GM19397 (cell line): ENCODE measurements around the gene LTBP4.
"Not testable (repeated sequence)": the region's sequence is repeated elsewhere in the genome, so short reads cannot be mapped to it uniquely, and the experiment has no call there.

Experiments used
- ATAC-seq: cut with Tn5 transposase; IDR thresholded peaks from one replicate; pipeline ENCODE4 v1.9.1; 2021; ENCODE audit warnings: mild to moderate bottlenecking, moderate library complexity; ENCODE audit not compliant: unreplicated experiment

The LTBP4 gene

DNA sequence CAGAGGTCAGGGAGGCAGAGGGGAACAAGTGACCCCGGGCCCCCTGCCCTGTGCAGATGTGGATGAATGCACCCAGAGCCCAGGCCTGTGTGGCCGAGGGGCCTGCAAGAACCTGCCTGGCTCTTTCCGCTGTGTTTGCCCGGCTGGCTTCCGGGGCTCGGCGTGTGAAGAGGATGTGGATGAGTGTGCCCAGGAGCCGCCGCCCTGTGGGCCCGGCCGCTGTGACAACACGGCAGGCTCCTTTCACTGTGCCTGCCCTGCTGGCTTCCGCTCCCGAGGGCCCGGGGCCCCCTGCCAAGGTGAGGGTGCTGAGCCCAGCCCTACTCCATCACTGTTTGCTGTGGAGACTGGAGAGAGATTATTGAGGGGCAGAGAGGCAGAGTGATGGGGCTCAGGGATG, 9.9 kb downstream of the LTBP4 start:
- ATAC-seq = no peak

- ATAC-seq = no peak
Measured at GRCh38 chr19:40611900-40612698, 10.9 kb downstream of the LTBP4 start.

- ATAC-seq = no peak
Measured at GRCh38 chr19:40612831-40613689, 11.9 kb downstream of the LTBP4 start.

GRCh38 chr19:40613690-40614621, 12.8 kb downstream of the LTBP4 start:
- peak; percentile 44 for ATAC-seq

- ATAC-seq = no peak
Measured at GRCh38 chr19:40614622-40615411, 13.6 kb downstream of the LTBP4 start.

DNA sequence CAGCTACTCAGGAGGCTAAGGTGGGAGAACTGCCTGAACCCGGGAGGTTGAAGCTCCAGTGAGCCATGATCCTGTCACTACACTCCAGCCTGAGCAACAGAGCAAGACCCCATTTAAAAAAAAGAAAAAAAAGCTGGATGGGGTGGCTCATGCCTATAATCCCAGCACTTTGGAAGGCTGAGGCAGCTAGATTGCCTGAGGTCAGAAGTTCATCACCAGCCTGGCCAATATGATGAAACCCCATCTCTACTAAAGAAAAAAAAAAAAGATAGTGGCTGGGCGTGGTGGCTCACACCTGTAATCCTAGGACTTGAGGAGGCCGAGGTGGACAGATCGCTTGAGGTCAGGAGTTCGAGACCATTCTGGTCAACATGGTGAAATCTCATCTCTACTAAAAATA, 15.0 kb downstream of the LTBP4 start:
- ATAC-seq = no peak

DNA sequence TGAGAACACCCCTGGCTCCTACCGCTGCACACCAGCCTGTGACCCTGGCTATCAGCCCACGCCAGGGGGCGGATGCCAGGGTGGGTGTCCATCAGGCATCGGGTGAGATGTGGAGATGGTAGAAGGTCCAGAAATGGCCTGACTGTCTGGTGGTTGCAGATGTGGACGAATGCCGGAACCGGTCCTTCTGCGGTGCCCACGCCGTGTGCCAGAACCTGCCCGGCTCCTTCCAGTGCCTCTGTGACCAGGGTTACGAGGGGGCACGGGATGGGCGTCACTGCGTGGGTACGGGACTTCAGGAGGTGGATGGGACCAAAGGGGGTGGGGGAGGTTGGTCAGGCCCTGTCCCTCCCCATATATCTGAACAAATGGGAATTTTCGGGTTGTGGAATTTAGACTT, 15.8 kb downstream of the LTBP4 start:
- ATAC-seq = no peak

DNA sequence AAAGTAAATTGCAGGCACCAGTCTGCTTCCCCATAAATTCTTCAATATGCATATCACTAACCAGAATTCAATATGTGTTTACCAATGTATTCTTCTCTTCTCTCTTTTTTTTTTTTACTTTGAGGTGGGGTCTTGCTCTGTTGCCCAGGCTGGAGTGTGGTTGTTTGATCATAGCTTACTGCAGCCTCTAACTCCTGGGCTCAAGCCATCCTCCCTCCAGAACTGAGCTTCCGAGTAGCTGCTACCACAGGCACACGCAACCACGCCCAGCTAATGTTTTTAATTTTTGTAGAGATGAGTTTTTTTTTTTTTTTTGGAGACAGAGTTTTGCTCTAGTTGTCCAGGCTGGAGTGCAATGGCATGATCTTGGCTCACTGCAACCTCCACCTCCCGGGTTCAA, 16.8 kb downstream of the LTBP4 start:
- ATAC-seq = no peak

GRCh38 chr19:40619333-40620160, 18.4 kb downstream of the LTBP4 start:
- no peak for ATAC-seq

GRCh38 chr19:40620161-40620485, 19.0 kb downstream of the LTBP4 start:
- ATAC-seq = no peak

GRCh38 chr19:40621283-40621682, 20.1 kb downstream of the LTBP4 start:
- no peak for ATAC-seq

DNA sequence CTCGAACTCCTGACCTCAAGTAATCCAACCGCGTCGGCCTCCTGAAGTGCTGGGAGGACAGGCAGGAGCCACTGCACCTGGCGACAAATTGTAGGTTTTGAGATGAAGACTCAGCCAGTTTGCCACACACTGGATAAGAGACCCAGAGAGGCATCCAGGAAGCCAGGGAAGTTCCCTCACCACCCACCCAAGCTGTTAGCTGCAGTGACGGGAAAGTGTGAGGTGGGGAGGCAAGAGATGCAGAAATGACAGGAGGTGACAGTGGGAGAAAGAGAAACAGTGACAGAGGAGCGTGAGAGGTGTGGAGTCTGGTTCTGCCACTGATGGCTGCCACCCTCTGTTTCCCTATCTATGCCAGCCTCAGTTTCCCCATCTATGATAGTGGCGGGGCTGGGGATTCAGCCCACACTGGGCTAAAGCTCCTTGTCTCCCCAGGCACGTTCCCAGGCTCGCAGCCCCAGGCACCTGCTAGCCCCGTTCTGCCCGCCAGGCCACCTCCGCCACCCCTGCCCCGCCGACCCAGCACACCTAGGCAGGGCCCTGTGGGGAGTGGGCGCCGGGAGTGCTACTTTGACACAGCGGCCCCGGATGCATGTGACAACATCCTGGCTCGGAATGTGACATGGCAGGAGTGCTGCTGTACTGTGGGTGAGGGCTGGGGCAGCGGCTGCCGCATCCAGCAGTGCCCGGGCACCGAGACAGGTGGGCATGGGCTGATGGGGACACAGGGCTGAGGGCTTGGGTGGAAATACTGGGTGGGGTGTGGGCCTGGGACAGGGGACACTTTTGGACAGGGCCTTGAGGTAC, 21.0 kb downstream of the LTBP4 start:
- no peak for ATAC-seq

DNA sequence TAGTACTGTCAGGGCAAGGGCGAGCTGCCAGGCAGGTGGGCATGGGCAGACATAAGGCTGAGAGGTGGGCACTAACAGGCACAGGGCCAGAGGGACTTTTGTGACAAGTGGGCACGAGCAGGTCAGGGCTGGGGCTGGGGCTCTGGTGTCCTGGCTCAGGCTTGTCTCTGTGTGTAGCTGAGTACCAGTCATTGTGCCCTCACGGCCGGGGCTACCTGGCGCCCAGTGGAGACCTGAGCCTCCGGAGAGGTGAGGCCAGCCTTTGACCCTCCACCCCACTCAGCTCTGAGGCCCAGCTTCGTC, 21.6 kb downstream of the LTBP4 start:
- no peak for ATAC-seq

DNA sequence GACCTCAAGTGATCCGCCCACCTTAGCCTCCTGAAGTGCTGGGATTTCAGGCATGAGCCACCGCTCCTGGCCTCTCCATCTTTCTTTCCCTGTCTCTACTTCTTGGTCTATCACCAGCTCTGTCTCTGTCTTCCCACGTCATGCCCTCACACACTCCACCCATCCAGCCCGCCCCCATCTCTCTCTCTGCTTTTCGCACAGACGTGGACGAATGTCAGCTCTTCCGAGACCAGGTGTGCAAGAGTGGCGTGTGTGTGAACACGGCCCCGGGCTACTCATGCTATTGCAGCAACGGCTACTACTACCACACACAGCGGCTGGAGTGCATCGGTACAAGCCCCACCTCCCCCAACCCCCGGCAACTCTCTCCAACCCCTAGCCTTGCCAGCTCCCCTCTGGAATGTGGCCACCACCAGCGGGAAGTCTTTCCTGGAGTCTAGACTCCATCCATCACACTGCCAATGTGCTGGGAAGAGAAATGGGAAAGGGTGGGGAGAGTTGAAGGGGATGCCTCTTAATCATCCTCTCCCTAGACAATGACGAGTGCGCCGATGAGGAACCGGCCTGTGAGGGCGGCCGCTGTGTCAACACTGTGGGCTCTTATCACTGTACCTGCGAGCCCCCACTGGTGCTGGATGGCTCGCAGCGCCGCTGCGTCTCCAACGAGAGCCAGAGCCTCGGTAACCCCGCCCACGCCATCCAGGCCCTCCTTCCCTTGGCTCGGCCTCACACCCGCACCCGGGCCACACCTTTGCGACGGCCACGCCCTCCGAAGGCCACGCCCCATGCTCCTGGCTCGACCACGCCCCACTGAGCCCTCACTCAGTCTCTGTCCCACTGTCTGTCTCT, 22.5 kb downstream of the LTBP4 start:
- ATAC-seq = no peak

GRCh38 chr19:40624369-40625153, 23.4 kb downstream of the LTBP4 start:
- not testable (repeated sequence) for ATAC-seq

DNA sequence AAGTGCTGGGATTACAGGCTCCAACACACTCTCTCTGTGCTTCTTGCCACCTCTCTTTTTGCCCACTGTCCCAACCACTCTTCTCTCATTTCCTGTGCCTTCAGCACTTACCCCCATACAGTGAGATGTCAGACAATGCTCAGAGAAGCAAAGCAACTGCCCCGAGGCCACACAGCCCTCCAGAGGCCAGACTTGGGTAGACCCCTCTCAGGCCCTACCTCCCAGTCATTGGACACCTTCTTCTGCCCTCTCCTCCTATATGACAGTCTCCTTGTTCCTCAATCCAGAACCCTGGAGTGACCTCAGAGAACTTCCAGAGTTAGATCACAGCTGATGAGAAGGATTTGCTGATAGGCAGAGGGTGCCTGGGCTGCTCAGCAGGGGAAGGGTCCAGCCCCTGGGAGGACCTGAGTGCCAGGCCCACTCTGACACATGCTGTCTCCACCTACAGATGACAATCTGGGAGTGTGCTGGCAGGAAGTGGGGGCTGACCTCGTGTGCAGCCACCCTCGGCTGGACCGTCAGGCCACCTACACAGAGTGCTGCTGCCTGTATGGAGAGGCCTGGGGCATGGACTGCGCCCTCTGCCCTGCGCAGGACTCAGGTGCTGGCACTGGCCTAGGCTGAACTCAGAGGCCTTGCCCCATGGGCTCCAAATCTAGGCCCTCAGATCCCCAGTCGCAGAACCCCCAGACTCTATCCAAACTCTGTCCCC, 24.4 kb downstream of the LTBP4 start:
- ATAC-seq = no peak

- ATAC-seq = no peak
Measured at GRCh38 chr19:40626918-40627317, 25.7 kb downstream of the LTBP4 start.
